GM12874 (cell line): Measurements from ENCODE around the gene DOC2B.

ENCODE experiments used
- CTCF ChIP-seq: IDR thresholded peaks from 2 replicates; pipeline ENCODE4 v1.5.1; 2011; ENCODE audit warnings: low read depth, mild to moderate bottlenecking, control low read depth, low read length, moderate library complexity; ENCODE audit not compliant: insufficient read depth

DOC2B gene

DNA sequence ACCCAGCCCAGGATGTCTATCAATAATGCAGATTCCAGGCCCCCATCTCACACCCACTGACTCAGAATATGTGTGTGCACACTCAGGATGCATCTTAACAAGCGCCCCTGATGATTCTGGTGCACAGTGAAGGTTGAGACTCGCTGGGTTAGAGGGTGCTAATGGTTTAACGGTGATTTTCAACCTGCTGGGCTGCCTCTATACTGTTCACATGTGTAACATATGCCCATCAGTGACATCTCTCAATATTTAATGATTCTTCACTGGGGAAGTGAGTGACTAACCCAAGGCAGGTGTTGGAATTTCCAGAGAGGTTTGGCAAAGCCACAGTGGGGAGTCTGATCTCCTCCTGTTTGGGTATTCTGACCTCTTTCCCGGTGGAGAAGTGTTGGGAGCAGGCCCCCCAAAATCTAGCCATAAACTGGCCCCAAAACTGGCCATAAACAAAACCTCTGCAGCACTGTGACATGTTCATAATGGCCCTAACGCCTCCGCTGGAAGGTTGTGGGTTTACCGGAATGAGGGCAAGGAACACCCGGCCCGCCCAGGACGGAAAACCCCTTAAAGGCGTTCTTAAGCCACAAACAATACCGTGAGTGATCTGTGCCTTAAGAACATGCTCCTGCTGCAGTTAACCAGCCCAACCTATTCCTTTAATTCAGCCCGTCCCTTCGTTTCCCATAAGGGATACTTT is 4.1 kb upstream of the DOC2B start:
- no peak for TF ChIP-seq CTCF

DNA sequence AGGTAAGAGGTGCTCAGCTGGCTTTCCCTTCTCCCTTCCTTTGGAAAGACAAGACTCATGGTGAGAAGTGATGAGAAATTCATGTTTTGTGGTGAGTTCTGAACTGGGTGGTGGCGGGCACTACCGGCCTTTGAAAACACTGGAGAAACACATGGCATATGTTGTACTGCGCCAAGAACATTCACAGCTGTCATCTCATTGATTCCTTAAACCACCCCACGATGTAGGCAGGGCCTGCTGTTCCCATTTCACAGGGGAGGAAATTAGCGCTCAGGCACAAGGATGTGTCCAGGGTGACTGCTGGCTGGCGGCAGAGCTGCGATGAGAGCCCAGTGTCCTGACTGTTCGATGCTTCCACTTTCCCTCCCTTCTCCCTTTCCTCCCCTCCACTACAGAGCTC is 1.6 kb upstream of the DOC2B start:
- no peak for TF ChIP-seq CTCF

DNA sequence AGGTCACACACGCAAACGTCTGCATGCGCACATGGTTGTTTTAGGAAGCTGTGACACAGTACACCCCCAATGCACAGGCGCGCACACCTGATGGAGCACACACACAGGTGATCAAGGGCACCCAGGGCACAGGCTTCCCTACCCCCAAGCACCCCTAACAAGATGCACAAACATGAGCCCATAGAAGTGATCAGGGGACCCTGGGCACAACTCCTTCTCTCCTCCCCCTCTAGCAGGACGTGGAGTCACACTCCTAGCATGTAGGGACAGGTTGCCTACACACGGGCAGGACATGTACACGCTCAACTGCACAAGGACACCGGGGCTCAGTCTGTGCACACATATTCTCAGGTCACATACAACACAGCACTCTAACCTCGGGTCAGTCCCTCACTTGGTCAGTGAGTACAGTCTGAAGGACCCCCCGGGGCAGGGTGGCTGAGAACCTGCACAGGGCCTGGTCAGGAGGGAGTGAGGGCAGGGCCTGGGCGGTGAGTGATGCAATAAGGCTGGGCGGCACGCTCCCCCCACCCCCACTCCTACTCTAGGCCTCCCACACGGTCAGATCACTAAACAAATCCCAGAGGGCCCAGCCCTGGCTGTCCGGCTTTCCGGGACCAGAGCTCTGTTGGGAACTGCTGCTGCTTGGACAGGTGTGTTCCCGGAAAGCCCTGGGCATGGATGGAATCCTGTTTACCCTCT is 751 bp upstream of the DOC2B start:
- TF ChIP-seq CTCF: no peak

GRCh38 chr17:180381-181244 is 837 bp downstream of the DOC2B start:
- no peak for TF ChIP-seq CTCF

GRCh38 chr17:179781-180380 is 1.6 kb downstream of the DOC2B start:
- no peak for TF ChIP-seq CTCF

DNA sequence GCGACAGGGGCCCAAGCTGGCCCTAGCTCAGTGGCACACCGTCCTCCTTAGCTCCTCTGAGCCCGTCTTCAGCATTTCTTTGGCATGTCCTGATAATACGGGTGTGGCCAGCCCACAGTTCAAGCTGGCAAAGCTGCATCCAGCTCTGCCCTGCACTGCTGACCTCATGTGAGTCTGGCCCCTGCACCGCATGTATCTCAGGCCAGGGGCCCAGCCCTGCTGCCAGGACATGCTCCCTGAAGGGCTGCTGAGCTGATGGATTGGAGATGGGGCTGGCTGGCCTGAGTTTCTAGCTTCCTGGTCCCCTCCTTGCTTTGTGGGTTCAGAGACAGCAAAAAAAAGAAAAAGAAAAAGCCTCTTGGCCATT is 2.4 kb downstream of the DOC2B start:
- no peak for TF ChIP-seq CTCF

DNA sequence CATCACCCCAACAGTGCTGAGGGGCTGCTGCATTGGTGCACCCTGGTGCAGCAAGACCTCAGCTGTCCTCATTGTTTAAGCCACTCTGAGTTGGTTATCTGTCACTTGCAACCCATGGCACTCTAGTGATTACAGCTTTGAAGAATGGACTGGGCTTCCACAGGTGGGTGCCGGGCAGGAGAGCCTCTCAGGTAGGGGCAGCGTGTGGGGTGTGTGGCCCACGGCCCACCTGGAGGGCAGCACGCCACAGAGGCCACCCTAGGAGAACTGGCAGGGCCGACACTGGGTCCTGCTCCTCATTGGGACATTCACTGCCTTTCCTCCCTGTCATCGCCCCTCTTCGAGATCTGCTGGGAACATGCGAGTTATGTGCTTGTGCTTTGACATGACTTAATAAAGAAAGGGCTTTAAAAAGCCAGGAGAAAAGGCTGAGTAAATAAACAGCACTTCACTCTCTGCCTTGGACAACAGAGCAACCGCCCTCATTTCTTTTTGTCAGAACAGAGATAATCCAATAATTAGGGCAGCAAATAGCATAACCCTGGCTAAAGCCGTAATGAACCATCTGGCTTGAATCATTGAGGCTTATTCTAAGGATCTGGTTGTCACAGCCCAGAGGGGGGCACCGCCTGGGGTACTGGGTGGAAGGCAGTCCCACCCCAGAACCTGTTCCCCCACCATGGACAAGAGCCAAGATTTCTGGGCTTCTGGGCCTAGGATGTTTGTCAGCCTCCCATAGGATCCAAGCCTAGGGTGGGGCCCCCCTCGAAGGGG is 3.0 kb downstream of the DOC2B start:
- TF ChIP-seq CTCF: no peak
